Panc1 (cell line): ENCODE results near the gene MACROD2. TPM values are rescaled to one million over a fixed set of nuclear protein-coding genes. Genes with fewer than 3 reads are reported as not detected.
A peak's percentile ranks its signal among the peaks of the same experiment; 100 is the strongest.

Source experiments
- ATAC-seq: fragments of 200-7000 bp; cut with Tn5 transposase; 2 replicates; pipeline ENCODE4 v1.9.1; 2020; ENCODE audit warnings: mild to moderate bottlenecking, moderate library complexity
- BruUV-seq: library from RNA; stranded (reverse); fragments of 400-500 nt; replicated peaks from 2 replicates; lab custom pipeline; 2021; lab: Mats Ljungman, UMichigan
- CTCF ChIA-PET: fragments of 300-600 bp; sonication (Branson Sonifier 250); formaldehyde crosslinking; loops from one replicate; lab custom pipeline; 2022; ENCODE audit warnings: antibody characterized with exemption; lab: Charles Lee
- POLR2A ChIA-PET: fragments of 300-600 bp; sonication (Branson Sonifier 250); formaldehyde crosslinking; loops from one replicate; lab custom pipeline; 2022; ENCODE audit warnings: antibody characterized with exemption; lab: Charles Lee
- DNase-seq: peaks from one replicate; pipeline ENCODE4 v3.0.0-alpha.2; 2010; ENCODE audit warnings: low read depth, low spot score
- H3K27ac ChIP-seq: 2 replicates; pipeline ENCODE4 v1.5.1; 2011; ENCODE audit warnings: mild to moderate bottlenecking, low read length, inconsistent platforms
- H3K27me3 ChIP-seq: fragments of 200-500 bp; sonication (Bioruptor generic); 2 replicates; pipeline ENCODE4 v1.6.0; 2014; ENCODE audit warnings: low read length, inconsistent platforms; ENCODE audit not compliant: control insufficient read depth, insufficient read depth
- H3K36me3 ChIP-seq: fragments of 200-500 bp; sonication (Bioruptor generic); 2 replicates; pipeline ENCODE4 v1.5.1; 2014; ENCODE audit warnings: inconsistent platforms, mild to moderate bottlenecking, low read length, moderate library complexity; ENCODE audit not compliant: control insufficient read depth, insufficient read depth
- H3K4me1 ChIP-seq: 2 replicates; pipeline ENCODE4 v1.5.1; 2011; ENCODE audit warnings: inconsistent platforms, mild to moderate bottlenecking, low read length, moderate library complexity; ENCODE audit not compliant: control insufficient read depth, insufficient read depth
- H3K4me3 ChIP-seq, 2 experiments: 2 replicates each; pipeline ENCODE4 v1.5.1; 2011 to 2012; ENCODE audit warnings: low read depth in 2 of 2, low read length in 2 of 2, mild to moderate bottlenecking in 2 of 2, inconsistent platforms in 1 of 2, moderate library complexity in 1 of 2
- H3K9me3 ChIP-seq: fragments of 200-500 bp; sonication (Bioruptor generic); 2 replicates; pipeline ENCODE4 v1.5.1; 2014; ENCODE audit warnings: low read depth, mild to moderate bottlenecking, inconsistent platforms, low read length, moderate library complexity; ENCODE audit not compliant: control insufficient read depth, insufficient read depth
- POLR2AphosphoS5 ChIP-seq: IDR thresholded peaks from 2 replicates; pipeline ENCODE4 v1.6.1; 2012; ENCODE audit warnings: mild to moderate bottlenecking, low read depth, low read length, moderate library complexity
- SIN3A ChIP-seq: IDR thresholded peaks from 2 replicates; pipeline ENCODE4 v1.6.1; 2012; ENCODE audit warnings: low read depth, mild to moderate bottlenecking, low read length, moderate library complexity, borderline replicate concordance; ENCODE audit not compliant: insufficient read depth
- TCF7L2 ChIP-seq: IDR thresholded peaks from 2 replicates; pipeline ENCODE4 v1.6.1; 2011; ENCODE audit warnings: mild to moderate bottlenecking, low read depth, low read length, inconsistent platforms
- in situ Hi-C: cut with HindIII; loops from 2 replicates; pipeline ENCODE4 v1.10.0; 2016; ENCODE audit warnings: low sequenced_read_pairs, low pct_unique_long_range_greater_than_20kb
- intact Hi-C: fragments of 100-400 bp; cut with micrococcal nuclease; formaldehyde crosslinking; loops from one replicate; pipeline ENCODE4 v1.10.0; 2022; ENCODE audit not compliant: unreplicated experiment
- total RNA-seq: library from RNA; stranded (reverse); gene quantifications from one replicate; pipeline ENCODE4 v1.2.1, GENCODE V29; 2021; ENCODE audit not compliant: unreplicated experiment
- TF ChIP-seq, protein P1 (sequence below), 2 experiments: IDR thresholded peaks; 2 replicates each; pipeline ENCODE4 v1.6.1; 2011 to 2012; ENCODE audit warnings: low read depth in 2 of 2, control low read depth in 1 of 2, low read length in 1 of 2, mild to moderate bottlenecking in 1 of 2, moderate library complexity in 1 of 2; ENCODE audit not compliant: insufficient read depth in 1 of 2
- TF ChIP-seq, protein P2 (sequence below): fragments of 450-650 bp; IDR thresholded peaks from 2 replicates; pipeline ENCODE4 v1.5.1; 2017; ENCODE audit warnings: mild to moderate bottlenecking

The MACROD2 gene
- total RNA-seq, 1 experiment from 2014 or later, result 1.2 TPM

DNA sequence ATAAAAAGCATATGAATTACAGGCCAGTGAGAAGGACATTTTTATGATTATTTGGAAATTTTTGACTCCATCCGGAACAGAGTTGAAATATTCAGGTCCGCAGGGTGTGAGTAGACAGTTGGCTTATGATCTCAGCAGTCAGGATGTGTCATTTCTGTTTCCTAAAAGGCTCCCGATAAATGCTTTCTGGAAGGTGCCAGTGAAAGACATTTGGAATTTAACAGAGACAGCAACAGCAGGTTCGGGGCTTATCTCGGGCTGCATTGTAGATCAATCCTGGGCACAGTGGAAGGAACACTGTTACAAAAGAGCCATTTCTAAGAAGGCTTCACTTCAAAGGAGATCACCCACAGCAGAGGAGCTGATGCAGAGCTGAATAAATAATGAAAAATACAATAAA, 1643.5 kb downstream of the MACROD2 start:
- no peak for DNase-seq
- no peaks in the 10 kb centered on the region for H3K9me3 ChIP-seq
- TF ChIP-seq, protein P1, sequence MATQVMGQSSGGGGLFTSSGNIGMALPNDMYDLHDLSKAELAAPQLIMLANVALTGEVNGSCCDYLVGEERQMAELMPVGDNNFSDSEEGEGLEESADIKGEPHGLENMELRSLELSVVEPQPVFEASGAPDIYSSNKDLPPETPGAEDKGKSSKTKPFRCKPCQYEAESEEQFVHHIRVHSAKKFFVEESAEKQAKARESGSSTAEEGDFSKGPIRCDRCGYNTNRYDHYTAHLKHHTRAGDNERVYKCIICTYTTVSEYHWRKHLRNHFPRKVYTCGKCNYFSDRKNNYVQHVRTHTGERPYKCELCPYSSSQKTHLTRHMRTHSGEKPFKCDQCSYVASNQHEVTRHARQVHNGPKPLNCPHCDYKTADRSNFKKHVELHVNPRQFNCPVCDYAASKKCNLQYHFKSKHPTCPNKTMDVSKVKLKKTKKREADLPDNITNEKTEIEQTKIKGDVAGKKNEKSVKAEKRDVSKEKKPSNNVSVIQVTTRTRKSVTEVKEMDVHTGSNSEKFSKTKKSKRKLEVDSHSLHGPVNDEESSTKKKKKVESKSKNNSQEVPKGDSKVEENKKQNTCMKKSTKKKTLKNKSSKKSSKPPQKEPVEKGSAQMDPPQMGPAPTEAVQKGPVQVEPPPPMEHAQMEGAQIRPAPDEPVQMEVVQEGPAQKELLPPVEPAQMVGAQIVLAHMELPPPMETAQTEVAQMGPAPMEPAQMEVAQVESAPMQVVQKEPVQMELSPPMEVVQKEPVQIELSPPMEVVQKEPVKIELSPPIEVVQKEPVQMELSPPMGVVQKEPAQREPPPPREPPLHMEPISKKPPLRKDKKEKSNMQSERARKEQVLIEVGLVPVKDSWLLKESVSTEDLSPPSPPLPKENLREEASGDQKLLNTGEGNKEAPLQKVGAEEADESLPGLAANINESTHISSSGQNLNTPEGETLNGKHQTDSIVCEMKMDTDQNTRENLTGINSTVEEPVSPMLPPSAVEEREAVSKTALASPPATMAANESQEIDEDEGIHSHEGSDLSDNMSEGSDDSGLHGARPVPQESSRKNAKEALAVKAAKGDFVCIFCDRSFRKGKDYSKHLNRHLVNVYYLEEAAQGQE (IDR thresholded peaks at IDR 0.05; ENCODE audit: insufficient read depth in 1 of 2, low read depth in 2 of 2, low read length in 1 of 2), result no peak
- TF ChIP-seq TCF7L2 (0 out of 2 replicates have a peak, but pooled peaks have one; percentile 15), POLR2AphosphoS5 (no peak), SIN3A (no peak)
- TF ChIP-seq, protein P2, sequence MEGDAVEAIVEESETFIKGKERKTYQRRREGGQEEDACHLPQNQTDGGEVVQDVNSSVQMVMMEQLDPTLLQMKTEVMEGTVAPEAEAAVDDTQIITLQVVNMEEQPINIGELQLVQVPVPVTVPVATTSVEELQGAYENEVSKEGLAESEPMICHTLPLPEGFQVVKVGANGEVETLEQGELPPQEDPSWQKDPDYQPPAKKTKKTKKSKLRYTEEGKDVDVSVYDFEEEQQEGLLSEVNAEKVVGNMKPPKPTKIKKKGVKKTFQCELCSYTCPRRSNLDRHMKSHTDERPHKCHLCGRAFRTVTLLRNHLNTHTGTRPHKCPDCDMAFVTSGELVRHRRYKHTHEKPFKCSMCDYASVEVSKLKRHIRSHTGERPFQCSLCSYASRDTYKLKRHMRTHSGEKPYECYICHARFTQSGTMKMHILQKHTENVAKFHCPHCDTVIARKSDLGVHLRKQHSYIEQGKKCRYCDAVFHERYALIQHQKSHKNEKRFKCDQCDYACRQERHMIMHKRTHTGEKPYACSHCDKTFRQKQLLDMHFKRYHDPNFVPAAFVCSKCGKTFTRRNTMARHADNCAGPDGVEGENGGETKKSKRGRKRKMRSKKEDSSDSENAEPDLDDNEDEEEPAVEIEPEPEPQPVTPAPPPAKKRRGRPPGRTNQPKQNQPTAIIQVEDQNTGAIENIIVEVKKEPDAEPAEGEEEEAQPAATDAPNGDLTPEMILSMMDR, result no peak
- BruUV-seq, result no TSS peak
- no peak overlapping the region for H3K4me3 ChIP-seq
- POLR2A ChIA-PET, result no interaction called here
- no peaks in the 10 kb centered on the region for H3K36me3 ChIP-seq
- intact Hi-C loops, result no loop called here
- H3K27me3 ChIP-seq, result no peaks in the 10 kb centered on the region
- no peak overlapping the region for H3K27ac ChIP-seq
- CTCF ChIA-PET, result no interaction called here
- no peaks in the 10 kb centered on the region for H3K4me1 ChIP-seq
- in situ Hi-C loops, result no loop called here
- ATAC-seq, result no peak

DNA sequence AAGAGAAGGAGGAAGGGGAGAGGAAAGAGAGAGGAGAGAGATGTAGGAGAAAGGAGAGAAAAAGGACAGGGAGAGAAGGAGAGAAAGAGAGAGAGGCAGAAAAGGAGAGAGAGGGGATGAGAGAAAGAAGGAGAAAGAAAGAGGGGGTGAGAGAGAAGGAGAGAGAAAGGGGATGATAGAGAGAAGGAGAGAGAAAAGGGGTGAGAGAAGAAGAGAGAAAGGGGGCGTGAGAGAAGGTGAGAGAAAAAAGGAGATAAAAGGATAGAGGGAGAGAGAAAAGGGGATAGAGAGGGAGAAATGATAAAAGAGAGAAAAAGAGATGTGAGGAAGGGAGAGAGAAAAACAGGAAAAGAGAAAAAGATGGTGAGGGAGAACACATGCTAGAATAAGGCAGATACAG, 1644.5 kb downstream of the MACROD2 start:
- Histone ChIP-seq H3K27me3 (no peaks in the 10 kb centered on the region), H3K4me1 (no peaks in the 10 kb centered on the region), H3K36me3 (no peaks in the 10 kb centered on the region), H3K27ac (no peak overlapping the region), H3K4me3 (no peak overlapping the region), H3K9me3 (no peaks in the 10 kb centered on the region)
- intact Hi-C loops (no loop called here), in situ Hi-C loops (no loop called here)
- CTCF ChIA-PET, result no interaction called here
- no TSS peak for BruUV-seq
- POLR2A ChIA-PET, result no interaction called here
- DNase-seq, result no peak
- no peak for ATAC-seq
- no peak for TF ChIP-seq TCF7L2
- TF ChIP-seq, protein P2, result no peak
